HG02763 (cell line): ENCODE results near the gene BLOC1S3.
A peak's percentile ranks its signal among the peaks of the same experiment; 100 is the strongest.

Experiments
- ATAC-seq: cut with Tn5 transposase; IDR thresholded peaks from one replicate; pipeline ENCODE4 v1.9.1; 2021; ENCODE audit warnings: mild to moderate bottlenecking, moderate library complexity; ENCODE audit not compliant: unreplicated experiment

BLOC1S3 gene

DNA sequence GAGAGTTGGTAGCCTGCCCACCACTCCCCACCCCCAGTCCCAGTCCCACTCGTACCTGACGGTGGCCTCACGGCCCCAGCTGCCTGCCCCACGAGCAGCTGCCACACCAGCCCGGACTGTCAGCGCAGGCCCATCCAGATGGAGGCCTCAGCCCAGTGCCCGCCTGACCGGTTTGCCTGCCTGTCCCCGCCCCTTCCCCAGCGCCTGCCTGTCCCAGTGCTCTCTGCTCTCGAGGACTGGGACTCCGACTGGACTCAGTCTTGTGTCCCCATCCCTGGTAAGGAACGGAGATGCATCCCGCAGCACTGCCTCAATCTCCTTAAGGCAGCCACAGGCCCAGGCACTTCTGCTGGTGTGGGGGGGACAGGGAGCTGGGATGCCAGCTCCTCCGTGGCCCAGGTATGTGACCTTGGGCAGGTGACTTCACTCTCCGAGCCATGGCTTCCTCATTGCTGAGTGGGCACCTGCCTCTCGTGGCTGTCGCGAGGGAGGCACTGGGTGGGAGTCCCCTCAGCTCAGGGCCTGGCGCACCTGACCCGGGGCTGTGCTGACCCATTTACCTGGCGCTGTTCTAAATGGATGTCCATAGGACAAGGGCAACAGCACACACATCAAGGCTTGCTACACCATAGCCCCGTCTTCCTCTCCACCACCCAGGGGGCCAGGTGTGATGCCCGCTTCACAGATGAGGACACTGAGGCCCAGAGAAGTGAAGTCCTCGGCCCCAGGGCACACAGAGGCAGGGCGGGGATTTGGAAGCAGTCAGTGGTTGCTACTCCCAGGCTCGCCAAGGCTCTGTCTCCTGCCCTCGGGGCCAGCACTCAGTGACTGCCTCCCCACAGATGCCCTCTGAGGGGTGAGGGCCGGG is 17.5 kb upstream of the BLOC1S3 start, which contains the start of gene NKPD1:
Gene NKPD1, minus strand, starts transcription at position 113 of the 868 bp plus-strand sequence. CDS start 832 bp downstream, outside the sequence.
- no peak for ATAC-seq

GRCh38 chr19:45161738-45162607 is 16.6 kb upstream of the BLOC1S3 start:
- no peak for ATAC-seq

GRCh38 chr19:45162608-45163143 is 15.9 kb upstream of the BLOC1S3 start:
- ATAC-seq: no peak

DNA sequence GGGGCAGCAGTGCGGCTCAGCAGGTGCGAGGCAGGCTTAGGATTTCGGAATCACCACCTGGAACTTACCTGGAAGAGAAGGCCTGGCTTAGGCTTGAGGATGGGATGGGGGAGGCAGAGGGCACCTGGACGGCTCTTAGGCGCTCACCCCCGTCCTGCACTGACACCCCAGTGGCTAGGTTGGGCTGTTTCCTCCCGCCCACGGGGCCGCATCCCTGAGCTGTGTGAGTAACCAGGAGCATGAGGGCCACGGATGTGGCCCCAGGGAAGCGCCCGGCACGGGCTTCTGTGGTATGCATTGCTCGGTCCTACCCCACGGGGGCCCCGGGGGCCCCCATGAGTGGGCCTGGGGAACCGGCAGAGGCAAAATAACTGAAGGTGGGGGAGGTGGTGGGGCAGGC is 15.4 kb upstream of the BLOC1S3 start:
- ATAC-seq: no peak

- no peak for ATAC-seq
Measured at GRCh38 chr19:45163751-45164460, 14.7 kb upstream of the BLOC1S3 start.

GRCh38 chr19:45164577-45165335 is 13.8 kb upstream of the BLOC1S3 start:
- peak; percentile 55 for ATAC-seq

- no peak for ATAC-seq
Measured at GRCh38 chr19:45166723-45167252, 11.8 kb upstream of the BLOC1S3 start.

GRCh38 chr19:45168767-45169351 is 9.7 kb upstream of the BLOC1S3 start:
- ATAC-seq: no peak

DNA sequence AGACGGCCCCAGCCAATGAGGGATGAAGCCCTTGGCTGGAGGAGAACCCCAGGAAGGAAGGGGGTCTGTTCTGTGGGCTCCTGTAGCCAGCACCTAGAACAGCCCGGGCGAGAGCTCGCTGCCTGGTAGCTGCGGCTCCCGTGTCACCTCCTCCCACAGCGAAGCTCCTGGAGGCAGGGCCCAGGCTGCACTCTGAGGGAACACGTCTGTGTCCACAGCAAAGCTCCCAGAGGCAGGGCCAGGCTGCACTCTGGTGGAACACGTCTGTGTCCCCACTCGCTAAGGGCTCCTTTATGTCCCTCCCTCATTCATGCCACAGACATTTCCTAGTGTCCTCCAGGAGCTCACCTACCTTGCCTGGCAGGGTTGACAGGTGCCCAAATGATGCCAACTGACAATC is 9.0 kb upstream of the BLOC1S3 start:
- ATAC-seq: no peak

DNA sequence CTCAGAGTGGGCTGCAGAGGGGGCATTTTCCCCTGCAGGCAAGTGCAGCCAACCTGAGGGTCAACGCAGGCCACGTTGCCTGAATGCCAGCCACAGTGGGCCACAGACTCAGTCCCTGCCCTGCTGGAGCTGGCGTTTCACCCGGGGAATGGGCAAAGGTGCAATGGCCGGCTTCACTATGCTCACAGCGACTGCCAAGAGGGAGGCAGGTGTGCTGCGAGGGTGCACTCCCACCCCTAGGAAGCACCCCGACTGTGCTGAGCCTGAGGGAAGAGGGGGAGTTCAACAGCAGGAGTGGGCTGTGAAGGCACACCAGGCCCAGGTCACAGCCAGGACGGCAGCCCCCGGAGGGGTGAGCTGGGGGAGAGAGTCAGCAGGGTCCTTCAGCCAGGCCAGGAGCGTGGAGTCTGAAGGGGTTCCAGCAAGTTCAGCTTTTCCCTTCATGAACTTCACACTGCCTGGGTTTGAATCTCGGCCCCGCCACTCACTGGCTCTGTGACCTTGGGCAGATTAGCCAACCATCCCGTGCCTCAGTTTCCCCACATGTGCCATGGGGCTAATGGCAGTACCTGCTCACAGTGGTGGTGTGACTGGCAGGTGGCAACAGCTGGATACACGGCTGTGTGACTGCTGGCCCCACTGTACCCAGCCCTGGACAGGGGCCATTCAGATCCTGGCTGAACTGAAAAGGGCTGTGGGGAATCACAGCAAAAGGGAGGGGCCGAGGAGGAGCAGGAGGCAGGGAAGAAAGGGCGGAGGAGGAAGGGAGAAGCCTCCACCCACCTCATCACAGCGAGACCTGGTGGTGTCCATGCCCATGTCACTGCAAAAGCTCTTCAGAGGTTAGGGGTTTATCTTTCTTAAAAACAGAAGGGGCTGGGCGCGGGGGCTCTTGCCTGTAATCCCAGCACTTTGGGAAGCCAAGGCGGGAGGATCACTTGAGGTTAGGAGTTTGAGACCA is 8.2 kb upstream of the BLOC1S3 start:
- ATAC-seq: no peak

GRCh38 chr19:45171211-45171623 is 7.4 kb upstream of the BLOC1S3 start:
- ATAC-seq: no peak

- ATAC-seq: no peak
Measured at GRCh38 chr19:45172173-45172572, 6.4 kb upstream of the BLOC1S3 start.

GRCh38 chr19:45172611-45173208 is 5.9 kb upstream of the BLOC1S3 start:
- no peak for ATAC-seq

- ATAC-seq: no peak
Measured at GRCh38 chr19:45173816-45174215, 4.8 kb upstream of the BLOC1S3 start.

DNA sequence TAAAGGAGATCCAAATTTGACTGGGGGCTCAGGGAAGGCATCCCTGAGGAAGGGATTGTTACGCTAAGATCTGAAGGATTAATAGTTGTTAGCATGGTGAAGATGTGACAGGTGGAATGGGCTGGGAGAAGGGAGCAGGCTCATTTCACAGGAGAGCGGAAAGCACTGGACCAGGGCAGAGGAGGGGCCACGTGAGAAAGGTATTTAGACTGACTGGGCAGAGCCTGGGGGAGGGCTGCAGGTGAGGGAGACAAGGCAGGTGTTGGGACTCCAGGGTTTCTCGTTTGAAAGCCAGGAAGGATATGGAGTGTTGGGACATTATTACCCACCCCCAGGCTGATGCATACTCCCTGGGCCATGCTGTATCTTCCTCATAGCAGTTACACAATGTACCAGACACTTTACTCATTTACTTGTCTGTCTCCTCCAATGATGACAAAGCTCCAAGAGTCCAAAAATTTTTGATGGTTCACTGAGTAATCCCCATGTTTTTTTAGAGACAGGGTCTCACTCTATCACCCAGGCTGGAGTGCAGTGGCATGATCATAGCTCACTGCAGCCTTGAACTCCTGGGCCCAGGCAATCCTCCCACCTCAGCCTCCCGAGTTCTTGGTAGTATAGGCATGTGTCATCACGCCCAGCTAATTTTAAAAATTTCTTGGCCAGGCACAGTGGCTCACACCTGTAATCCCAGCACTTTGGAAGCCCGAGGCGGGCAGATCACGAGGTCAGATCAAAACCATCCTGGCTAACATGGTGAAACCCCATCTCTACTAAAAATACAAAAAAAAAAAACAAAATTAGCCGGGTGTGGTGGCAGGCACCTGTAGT is 2.9 kb upstream of the BLOC1S3 start:
- ATAC-seq: no peak

GRCh38 chr19:45177817-45178261 is 745 bp upstream of the BLOC1S3 start, which contains the start of gene TRAPPC6A:
TRAPPC6A (minus strand) TSS chr19:45178237; CDS start chr19:45178218, 19 bp downstream.
- ATAC-seq: no peak
